ENCODE measurements around the gene ZNF521.

ZNF521 gene

GRCh38 chr18:25351777-25352628 lies at the start of gene ZNF521:
TSS of gene ZNF521 (minus strand) at chr18:25352166. CDS start at chr18:25350946, 1,220 bp downstream.
- H3K4me1 Mint-ChIP-seq, result peaks cover 31% of the 10 kb centered on the region
- H3K36me3 Mint-ChIP-seq (ENCODE audit: low read depth), result no peaks in the 10 kb centered on the region
- no peaks in the 10 kb centered on the region for H3K9me3 Mint-ChIP-seq
- H3K4me3 Mint-ChIP-seq, result peak within 1 kb of the TSS; percentile 98 to 100 (median 100)
- H3K27ac Mint-ChIP-seq, result peak within 1 kb of the TSS; percentile 99 to 100 (median 99)
- H3K27me3 Mint-ChIP-seq (ENCODE audit: low read depth), result no peaks in the 10 kb centered on the region
- peak; percentile 19 to 43 (median 27) for TF ChIP-seq CTCF (IDR thresholded peaks at IDR 0.05; ENCODE audit: unreplicated experiment in 3 of 3)

GRCh38 chr18:25399554-25399953 lies 47.6 kb upstream of the ZNF521 start:
- Mint-ChIP-seq H3K4me1 (no peaks in the 10 kb centered on the region), H3K36me3 (ENCODE audit: low read depth) (peaks cover 6% of the 10 kb centered on the region), H3K27me3 (ENCODE audit: low read depth) (no peaks in the 10 kb centered on the region), H3K9me3 (peaks cover 8% of the 10 kb centered on the region), H3K27ac (no peak overlapping the region), H3K4me3 (no peak overlapping the region)
- TF ChIP-seq CTCF (IDR thresholded peaks at IDR 0.05; ENCODE audit: unreplicated experiment in 3 of 3), result no peak

- Mint-ChIP-seq H3K9me3 (peaks cover 24% of the 10 kb centered on the region), H3K4me3 (no peak overlapping the region), H3K27ac (no peak overlapping the region), H3K36me3 (ENCODE audit: low read depth) (peaks cover 14% of the 10 kb centered on the region), H3K4me1 (no peaks in the 10 kb centered on the region), H3K27me3 (ENCODE audit: low read depth) (no peaks in the 10 kb centered on the region)
- TF ChIP-seq CTCF (IDR thresholded peaks at IDR 0.05; ENCODE audit: unreplicated experiment in 3 of 3), result no peak
Measured at GRCh38 chr18:25392192-25392591, 40.2 kb upstream of the ZNF521 start.

- peaks cover 30% of the 10 kb centered on the region for H3K4me1 Mint-ChIP-seq
- H3K9me3 Mint-ChIP-seq, result no peaks in the 10 kb centered on the region
- TF ChIP-seq CTCF (IDR thresholded peaks at IDR 0.05; ENCODE audit: unreplicated experiment in 3 of 3), result no peak
- no peak overlapping the region for H3K4me3 Mint-ChIP-seq
- no peaks in the 10 kb centered on the region for H3K36me3 Mint-ChIP-seq (ENCODE audit: low read depth)
- H3K27ac Mint-ChIP-seq, result peak overlapping the region; percentile 48 to 64 (median 53)
- H3K27me3 Mint-ChIP-seq (ENCODE audit: low read depth), result no peaks in the 10 kb centered on the region
Measured at GRCh38 chr18:25373432-25374179, 21.6 kb upstream of the ZNF521 start.

GRCh38 chr18:25370391-25370790 lies 18.4 kb upstream of the ZNF521 start:
- Mint-ChIP-seq H3K27me3 (ENCODE audit: low read depth) (no peaks in the 10 kb centered on the region), H3K36me3 (ENCODE audit: low read depth) (peaks cover 5% of the 10 kb centered on the region), H3K9me3 (peaks cover 3% of the 10 kb centered on the region), H3K4me1 (peaks cover 30% of the 10 kb centered on the region), H3K4me3 (peak overlapping the region in 1 of 3 experiments; percentile 12), H3K27ac (peak overlapping the region in 1 of 3 experiments; percentile 47)
- no peak for TF ChIP-seq CTCF (IDR thresholded peaks at IDR 0.05; ENCODE audit: unreplicated experiment in 3 of 3)

Measured in nephron (organoid).